Type B pancreatic cell (in vitro differentiated cells): Measurements from ENCODE around the gene OPN1SW. TPM values are rescaled to one million over a fixed set of nuclear protein-coding genes. Genes with fewer than 3 reads are reported as not detected.

Source experiments
- DNase-seq: peaks from one replicate; pipeline ENCODE4 v3.0.0; 2021; ENCODE audit warnings: mixed read lengths; ENCODE audit not compliant: unreplicated experiment; ENCODE audit errors: extremely low spot score
- H3K27ac Mint-ChIP-seq: 2 replicates; pipeline ENCODE4 v1.8.0; 2021; ENCODE audit warnings: mild to moderate bottlenecking, mixed read lengths
- H3K27me3 Mint-ChIP-seq: 2 replicates; pipeline ENCODE4 v1.8.0; 2021; ENCODE audit warnings: mixed read lengths
- H3K36me3 Mint-ChIP-seq: 2 replicates; pipeline ENCODE4 v1.8.0; 2021; ENCODE audit warnings: mixed read lengths
- H3K4me1 Mint-ChIP-seq: one replicate; pipeline ENCODE4 v1.8.0; 2021; ENCODE audit warnings: mixed read lengths; ENCODE audit not compliant: unreplicated experiment
- H3K4me3 Mint-ChIP-seq: 2 replicates; pipeline ENCODE4 v1.8.0; 2021; ENCODE audit warnings: mild to moderate bottlenecking, mixed read lengths
- H3K9me3 Mint-ChIP-seq: 2 replicates; pipeline ENCODE4 v1.8.0; 2021; ENCODE audit warnings: mixed read lengths
- total RNA-seq: library from RNA; stranded (reverse); gene quantifications from 2 replicates; pipeline ENCODE4 v1.2.1, GENCODE V29; 2021; ENCODE audit warnings: low replicate concordance
- TF ChIP-seq, protein P1 (sequence below): fragments of 200-600 bp; sonication (generic); conservative IDR thresholded peaks from 2 replicates; pipeline ENCODE4 v1.5.0; 2021; ENCODE audit warnings: antibody characterized with exemption, mild to moderate bottlenecking

Gene OPN1SW
- total RNA-seq, 1 donor from 2014 or later = not detected

- peak overlapping the region; percentile 87 for H3K4me3 Mint-ChIP-seq
Observed at GRCh38 chr7:128788446-128789412, 13.1 kb upstream of the OPN1SW start.

DNA sequence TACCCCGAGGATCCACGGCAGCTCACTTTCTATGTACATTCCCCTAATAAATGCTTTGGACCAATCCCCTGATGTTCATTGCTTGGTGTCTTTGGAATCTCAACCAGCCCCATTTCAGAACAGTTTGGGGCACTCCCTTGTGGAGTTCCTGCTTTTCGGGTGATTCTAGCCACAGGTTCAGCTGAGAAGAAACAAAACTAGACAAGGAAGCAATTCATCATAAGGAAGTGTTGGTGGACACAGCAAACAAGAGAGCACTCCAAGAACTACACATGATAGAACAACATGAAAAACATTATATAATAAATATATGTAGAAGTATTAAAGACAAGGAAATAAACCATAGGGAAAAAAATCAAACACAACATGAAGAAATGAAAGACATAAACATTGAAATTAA, 10.1 kb upstream of the OPN1SW start:
- Mint-ChIP-seq H3K4me1 (peaks cover 21% of the 10 kb centered on the region), H3K27ac (peak overlapping the region; percentile 84), H3K9me3 (no peaks in the 10 kb centered on the region), H3K4me3 (no peak overlapping the region), H3K36me3 (no peaks in the 10 kb centered on the region), H3K27me3 (peaks cover 41% of the 10 kb centered on the region)
- TF ChIP-seq, protein P1, sequence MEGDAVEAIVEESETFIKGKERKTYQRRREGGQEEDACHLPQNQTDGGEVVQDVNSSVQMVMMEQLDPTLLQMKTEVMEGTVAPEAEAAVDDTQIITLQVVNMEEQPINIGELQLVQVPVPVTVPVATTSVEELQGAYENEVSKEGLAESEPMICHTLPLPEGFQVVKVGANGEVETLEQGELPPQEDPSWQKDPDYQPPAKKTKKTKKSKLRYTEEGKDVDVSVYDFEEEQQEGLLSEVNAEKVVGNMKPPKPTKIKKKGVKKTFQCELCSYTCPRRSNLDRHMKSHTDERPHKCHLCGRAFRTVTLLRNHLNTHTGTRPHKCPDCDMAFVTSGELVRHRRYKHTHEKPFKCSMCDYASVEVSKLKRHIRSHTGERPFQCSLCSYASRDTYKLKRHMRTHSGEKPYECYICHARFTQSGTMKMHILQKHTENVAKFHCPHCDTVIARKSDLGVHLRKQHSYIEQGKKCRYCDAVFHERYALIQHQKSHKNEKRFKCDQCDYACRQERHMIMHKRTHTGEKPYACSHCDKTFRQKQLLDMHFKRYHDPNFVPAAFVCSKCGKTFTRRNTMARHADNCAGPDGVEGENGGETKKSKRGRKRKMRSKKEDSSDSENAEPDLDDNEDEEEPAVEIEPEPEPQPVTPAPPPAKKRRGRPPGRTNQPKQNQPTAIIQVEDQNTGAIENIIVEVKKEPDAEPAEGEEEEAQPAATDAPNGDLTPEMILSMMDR = no peak
- no peak for DNase-seq

More at GRCh38 chr7:128788446-128789412, 13.1 kb upstream of the OPN1SW start:
- peaks cover 27% of the 10 kb centered on the region for H3K27me3 Mint-ChIP-seq
- no peaks in the 10 kb centered on the region for H3K9me3 Mint-ChIP-seq
- DNase-seq = no peak
- no peak overlapping the region for H3K27ac Mint-ChIP-seq
- TF ChIP-seq, protein P1 = no peak
- H3K4me1 Mint-ChIP-seq = peaks cover 8% of the 10 kb centered on the region
- no peaks in the 10 kb centered on the region for H3K36me3 Mint-ChIP-seq

- peak overlapping the region; percentile 82 for H3K4me3 Mint-ChIP-seq
- peak; percentile 86 for DNase-seq
- peak overlapping the region; percentile 83 for H3K27ac Mint-ChIP-seq
- TF ChIP-seq, protein P1 = no peak
- no peaks in the 10 kb centered on the region for H3K36me3 Mint-ChIP-seq
- peaks cover 24% of the 10 kb centered on the region for H3K27me3 Mint-ChIP-seq
- no peaks in the 10 kb centered on the region for H3K9me3 Mint-ChIP-seq
- H3K4me1 Mint-ChIP-seq = peaks cover 14% of the 10 kb centered on the region
Observed at GRCh38 chr7:128783143-128783861, 7.7 kb upstream of the OPN1SW start.

GRCh38 chr7:128781851-128782250, 6.3 kb upstream of the OPN1SW start:
- Mint-ChIP-seq H3K27me3 (peaks cover 19% of the 10 kb centered on the region), H3K4me1 (peaks cover 14% of the 10 kb centered on the region), H3K36me3 (no peaks in the 10 kb centered on the region), H3K9me3 (peaks cover 12% of the 10 kb centered on the region), H3K27ac (no peak overlapping the region), H3K4me3 (no peak overlapping the region)
- no peak for DNase-seq
- TF ChIP-seq, protein P1 = no peak

- H3K27ac Mint-ChIP-seq = no peak overlapping the region
- H3K27me3 Mint-ChIP-seq = peaks cover 19% of the 10 kb centered on the region
- peaks cover 17% of the 10 kb centered on the region for H3K9me3 Mint-ChIP-seq
- H3K4me3 Mint-ChIP-seq = no peak overlapping the region
- H3K4me1 Mint-ChIP-seq = peaks cover 14% of the 10 kb centered on the region
- no peak for DNase-seq
- TF ChIP-seq, protein P1 = no peak
- H3K36me3 Mint-ChIP-seq = no peaks in the 10 kb centered on the region
Observed at GRCh38 chr7:128781126-128781525, 5.5 kb upstream of the OPN1SW start.
